HepG2 (cell line): Measurements from ENCODE around the gene CST4. TPM values are rescaled to one million over a fixed set of nuclear protein-coding genes. Genes with fewer than 3 reads are reported as not detected.

Source experiments
- DNMT3B ChIP-seq: conservative IDR thresholded peaks from 2 replicates; pipeline ENCODE4 v1.6.1; 2016; ENCODE audit warnings: missing biosample characterization, control low read depth
- GATAD2A ChIP-seq: IDR thresholded peaks from 2 replicates; pipeline ENCODE4 v1.6.1; 2016
- GLI4 ChIP-seq: sonication (generic); formaldehyde crosslinking; IDR thresholded peaks from 2 replicates; pipeline ENCODE4 v1.5.1; 2020; ENCODE audit warnings: missing genetic modification reagents, mild to moderate bottlenecking, moderate library complexity, borderline replicate concordance
- LCORL ChIP-seq, 2 experiments: fragments of 450-650 bp in 1 of 2; sonication (generic) in 1 of 2; formaldehyde crosslinking in 1 of 2; IDR thresholded peaks; 2 replicates each; pipeline versions ENCODE4 v1.5.0 to v1.6.1; 2017 to 2020; ENCODE audit warnings: antibody characterized with exemption in 1 of 2, missing genetic modification reagents in 1 of 2
- PITX1 ChIP-seq: sonication (generic); formaldehyde crosslinking; IDR thresholded peaks from 2 replicates; pipeline ENCODE4 v1.5.1; 2020; ENCODE audit warnings: mild to moderate bottlenecking, missing genetic modification reagents
- POLR2G ChIP-seq: fragments of 200-400 bp; formaldehyde crosslinking; IDR thresholded peaks from 2 replicates; pipeline ENCODE4 v1.6.1; 2018; ENCODE audit warnings: mild to moderate bottlenecking, low read depth, low read length, moderate library complexity
- RBM22 ChIP-seq: fragments of 200-400 bp; formaldehyde crosslinking; optimal IDR thresholded peaks from 2 replicates; pipeline ENCODE3; 2017; ENCODE audit warnings: mild to moderate bottlenecking, low read length, moderate library complexity
- SAFB2 ChIP-seq: sonication (generic); formaldehyde crosslinking; IDR thresholded peaks from 2 replicates; pipeline ENCODE4 v1.5.1; 2020; ENCODE audit warnings: missing genetic modification reagents, low read depth, mild to moderate bottlenecking, borderline replicate concordance
- SALL1 ChIP-seq: sonication (generic); formaldehyde crosslinking; IDR thresholded peaks from 2 replicates; pipeline ENCODE4 v1.8.0; 2022; ENCODE audit warnings: mild to moderate bottlenecking, missing genetic modification reagents
- SRY ChIP-seq: sonication (generic); formaldehyde crosslinking; IDR thresholded peaks from 2 replicates; pipeline ENCODE4 v1.8.0; 2022; ENCODE audit warnings: mild to moderate bottlenecking, missing genetic modification reagents
- TBX2 ChIP-seq: sonication (generic); formaldehyde crosslinking; IDR thresholded peaks from 2 replicates; pipeline ENCODE4 v1.5.0; 2020; ENCODE audit warnings: missing genetic modification reagents, mild to moderate bottlenecking, borderline replicate concordance
- ZBTB7A ChIP-seq: sonication (generic); formaldehyde crosslinking; IDR thresholded peaks from 2 replicates; pipeline ENCODE4 v1.8.0; 2022; ENCODE audit warnings: mild to moderate bottlenecking, missing genetic modification reagents
- ZC3H4 ChIP-seq: sonication (generic); formaldehyde crosslinking; IDR thresholded peaks from 2 replicates; pipeline ENCODE4 v1.4.0; 2020; ENCODE audit warnings: missing genetic modification reagents, borderline replicate concordance
- ZNF12 ChIP-seq: sonication (generic); formaldehyde crosslinking; IDR thresholded peaks from 2 replicates; pipeline ENCODE4 v1.5.0; 2020; ENCODE audit warnings: missing genetic modification reagents
- ZNF614 ChIP-seq: IDR thresholded peaks from 2 replicates; pipeline ENCODE4 v1.6.1; 2018; ENCODE audit warnings: missing biosample characterization, missing genetic modification reagents, inconsistent platforms, borderline replicate concordance
- ZSCAN9 ChIP-seq: IDR thresholded peaks from 2 replicates; pipeline ENCODE4 v1.6.1; 2016; ENCODE audit warnings: borderline replicate concordance
- polyA plus RNA-seq, 8 experiments: library from polyadenylated mRNA; depleted of rRNA in 3 of 8; stranded (reverse) in 7 of 8; unstranded in 1 of 8; fragments of >200 nt; fragmentation: Illumina TruSeq in 4 of 8; extraction: Trizol in 4 of 8; gene quantifications; 2 replicates each; pipeline versions ENCODE4 v1.2.1 to v1.2.3, GENCODE V29; 2011 to 2016; ENCODE audit warnings: low read depth in 4 of 8, missing spikeins in 1 of 8, mixed read lengths in 1 of 8; ENCODE audit not compliant: insufficient read depth in 1 of 8
- total RNA-seq, 5 experiments: library from RNA; depleted of rRNA; stranded (reverse); fragments of >200 nt; fragmentation: Illumina TruSeq; extraction: Trizol; gene quantifications; 2 replicates each; pipeline ENCODE4 v1.2.3, GENCODE V29; 2016; ENCODE audit warnings: low read depth in 1 of 5
- TF ChIP-seq, protein P1 (sequence below): sonication (generic); formaldehyde crosslinking; conservative IDR thresholded peaks from 2 replicates; pipeline ENCODE4 v1.4.0; 2020; ENCODE audit warnings: mild to moderate bottlenecking, missing genetic modification reagents, moderate library complexity
- TF ChIP-seq, protein P2 (sequence below), 2 experiments: sonication (generic) in 1 of 2; formaldehyde crosslinking in 1 of 2; IDR thresholded peaks; 2 replicates each; pipeline versions ENCODE4 v1.5.1 to v1.6.1; 2011 to 2020; ENCODE audit warnings: borderline replicate concordance in 1 of 2, low read depth in 1 of 2, low read length in 1 of 2, mild to moderate bottlenecking in 1 of 2, missing genetic modification reagents in 1 of 2, moderate library complexity in 1 of 2

CST4 gene
- total and polyA plus RNA-seq, 2 of the 13 experiments (the other 11 are each of a cell fraction or from before 2014, with no cell fraction given): not detected

DNA sequence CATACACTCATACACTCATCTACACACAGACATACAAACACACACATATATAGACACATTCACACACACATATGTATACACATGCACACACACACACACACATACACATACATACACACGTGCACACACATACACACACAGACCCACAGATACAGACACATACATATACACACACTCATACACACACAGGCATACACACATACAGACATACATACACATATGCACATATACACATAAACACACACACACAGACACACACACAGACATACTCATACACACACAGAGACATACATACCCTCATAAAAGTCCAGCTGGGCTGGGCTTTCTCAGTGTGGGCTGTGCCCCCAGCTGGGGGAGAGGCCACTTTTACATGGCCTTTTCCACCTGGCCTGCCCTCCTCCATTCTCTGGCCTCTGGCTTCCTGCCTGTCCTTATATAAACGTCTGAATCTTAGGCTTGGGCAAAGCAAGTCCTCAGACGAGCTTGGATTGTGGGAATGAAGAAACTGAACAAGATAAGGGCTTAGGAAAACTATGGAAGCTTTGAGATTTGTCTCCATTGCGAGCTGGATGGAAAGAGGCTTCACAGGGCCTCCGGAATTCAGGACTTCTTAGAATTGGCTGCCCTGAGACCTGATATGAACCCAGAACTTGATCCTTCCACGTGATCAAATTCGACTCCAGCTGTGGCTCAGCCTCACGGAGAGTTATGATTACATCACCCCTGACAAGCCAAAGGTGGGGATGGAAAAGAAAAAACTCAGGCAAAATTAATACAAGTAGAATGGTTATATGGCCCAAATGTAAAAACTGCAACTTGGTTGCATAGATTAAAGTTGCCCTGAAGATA lies 28.6 kb downstream of the CST4 start (continued):
- TF ChIP-seq RBM22 (peak; percentile 50), ZBTB7A (CRISPR knock-in tag) (0 out of 2 replicates have a peak, but pooled peaks have one; percentile 30), SAFB2 (0 out of 2 replicates have a peak, but pooled peaks have one; percentile 69), DNMT3B (CRISPR knock-in tag) (no peak), ZNF12 (peak; percentile 38; the same call in 1 of the 2 replicates), POLR2G (0 out of 2 replicates have a peak, but pooled peaks have one; percentile 72), ZC3H4 (CRISPR knock-in tag) (peak; percentile 62; the same call in 1 of the 2 replicates), ZSCAN9 (CRISPR knock-in tag) (no peak), TBX2 (CRISPR knock-in tag) (peak; percentile 21), PITX1 (peak; percentile 55), ZNF614 (CRISPR knock-in tag) (no peak), GATAD2A (CRISPR knock-in tag) (peak; percentile 76; the same call in 1 of the 2 replicates), SALL1 (CRISPR knock-in tag) (peak; percentile 40; the same call in 1 of the 2 replicates), GLI4 (CRISPR knock-in tag) (peak; percentile 74; the same call in 1 of the 2 replicates), SRY (CRISPR knock-in tag) (0 out of 2 replicates have a peak, but pooled peaks have one; percentile 46), LCORL (IDR thresholded peaks at IDR 0.05) (peak; percentile 57; the same call in 1 of the 2 replicates), LCORL (CRISPR knock-in tag; IDR thresholded peaks at IDR 0.05) (no peak)
- TF ChIP-seq, protein P1, sequence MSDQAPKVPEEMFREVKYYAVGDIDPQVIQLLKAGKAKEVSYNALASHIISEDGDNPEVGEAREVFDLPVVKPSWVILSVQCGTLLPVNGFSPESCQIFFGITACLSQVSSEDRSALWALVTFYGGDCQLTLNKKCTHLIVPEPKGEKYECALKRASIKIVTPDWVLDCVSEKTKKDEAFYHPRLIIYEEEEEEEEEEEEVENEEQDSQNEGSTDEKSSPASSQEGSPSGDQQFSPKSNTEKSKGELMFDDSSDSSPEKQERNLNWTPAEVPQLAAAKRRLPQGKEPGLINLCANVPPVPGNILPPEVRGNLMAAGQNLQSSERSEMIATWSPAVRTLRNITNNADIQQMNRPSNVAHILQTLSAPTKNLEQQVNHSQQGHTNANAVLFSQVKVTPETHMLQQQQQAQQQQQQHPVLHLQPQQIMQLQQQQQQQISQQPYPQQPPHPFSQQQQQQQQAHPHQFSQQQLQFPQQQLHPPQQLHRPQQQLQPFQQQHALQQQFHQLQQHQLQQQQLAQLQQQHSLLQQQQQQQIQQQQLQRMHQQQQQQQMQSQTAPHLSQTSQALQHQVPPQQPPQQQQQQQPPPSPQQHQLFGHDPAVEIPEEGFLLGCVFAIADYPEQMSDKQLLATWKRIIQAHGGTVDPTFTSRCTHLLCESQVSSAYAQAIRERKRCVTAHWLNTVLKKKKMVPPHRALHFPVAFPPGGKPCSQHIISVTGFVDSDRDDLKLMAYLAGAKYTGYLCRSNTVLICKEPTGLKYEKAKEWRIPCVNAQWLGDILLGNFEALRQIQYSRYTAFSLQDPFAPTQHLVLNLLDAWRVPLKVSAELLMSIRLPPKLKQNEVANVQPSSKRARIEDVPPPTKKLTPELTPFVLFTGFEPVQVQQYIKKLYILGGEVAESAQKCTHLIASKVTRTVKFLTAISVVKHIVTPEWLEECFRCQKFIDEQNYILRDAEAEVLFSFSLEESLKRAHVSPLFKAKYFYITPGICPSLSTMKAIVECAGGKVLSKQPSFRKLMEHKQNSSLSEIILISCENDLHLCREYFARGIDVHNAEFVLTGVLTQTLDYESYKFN (CRISPR knock-in tag): 0 out of 2 replicates have a peak, but pooled peaks have one; percentile 18
- TF ChIP-seq, protein P2, sequence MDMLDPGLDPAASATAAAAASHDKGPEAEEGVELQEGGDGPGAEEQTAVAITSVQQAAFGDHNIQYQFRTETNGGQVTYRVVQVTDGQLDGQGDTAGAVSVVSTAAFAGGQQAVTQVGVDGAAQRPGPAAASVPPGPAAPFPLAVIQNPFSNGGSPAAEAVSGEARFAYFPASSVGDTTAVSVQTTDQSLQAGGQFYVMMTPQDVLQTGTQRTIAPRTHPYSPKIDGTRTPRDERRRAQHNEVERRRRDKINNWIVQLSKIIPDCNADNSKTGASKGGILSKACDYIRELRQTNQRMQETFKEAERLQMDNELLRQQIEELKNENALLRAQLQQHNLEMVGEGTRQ (IDR thresholded peaks at IDR 0.05; ENCODE audit: low read depth, low read length): peak; percentile 71
- TF ChIP-seq, protein P2 (CRISPR knock-in tag; IDR thresholded peaks at IDR 0.05; ENCODE audit: borderline replicate concordance): peak; percentile 77; the same call in 1 of the 2 replicates
